HG02973 (cell line): ENCODE measurements around the gene APOL3.
A peak's percentile ranks its signal among the peaks of the same experiment; 100 is the strongest.
"Not testable (repeated sequence)": the region's sequence is repeated elsewhere in the genome, so short reads cannot be mapped to it uniquely, and the experiment has no call there.

Experiments used
- ATAC-seq: cut with Tn5 transposase; IDR thresholded peaks from one replicate; pipeline ENCODE4 v1.9.1; 2021; ENCODE audit warnings: moderate library complexity; ENCODE audit not compliant: unreplicated experiment

APOL3 gene

DNA sequence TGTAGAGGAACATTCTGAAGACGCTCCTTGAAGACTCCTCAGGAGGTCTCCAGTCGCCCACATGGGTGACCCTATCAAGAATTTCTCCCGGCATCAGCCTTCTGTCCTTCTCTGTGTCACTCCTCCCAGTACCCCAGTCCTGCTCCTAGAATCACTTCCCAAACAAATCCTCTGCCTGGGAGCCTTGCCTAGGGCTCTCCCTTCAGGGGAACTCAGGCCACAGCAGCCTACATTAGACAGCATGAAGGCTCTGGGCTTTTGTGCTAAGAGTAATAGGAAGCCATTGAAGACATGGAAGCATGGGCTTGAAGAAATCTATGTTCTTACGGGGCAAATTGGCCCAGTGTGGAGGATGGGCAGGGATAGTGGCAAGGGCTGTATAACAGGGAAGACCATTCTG, 21.8 kb downstream of the APOL3 start:
- ATAC-seq, result not testable (repeated sequence)

DNA sequence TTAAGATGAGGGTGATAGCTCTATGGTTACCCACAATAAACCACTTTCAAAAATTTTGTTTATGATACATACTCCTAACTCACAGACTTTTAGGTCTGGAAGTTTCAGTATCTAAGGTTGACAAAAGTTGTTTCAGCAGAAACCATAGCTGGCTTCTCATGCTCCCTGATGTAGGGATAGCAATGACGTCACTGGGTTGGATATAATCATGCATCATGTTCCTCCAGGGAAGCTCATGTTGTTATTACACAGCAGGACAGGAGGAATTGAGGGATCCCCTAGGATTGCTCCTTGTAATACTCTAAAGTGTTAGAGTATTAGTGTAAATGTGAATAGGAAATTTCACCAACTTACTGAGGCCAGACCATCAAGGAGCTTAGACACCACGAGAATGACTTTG, 23.6 kb downstream of the APOL3 start:
- no peak for ATAC-seq

DNA sequence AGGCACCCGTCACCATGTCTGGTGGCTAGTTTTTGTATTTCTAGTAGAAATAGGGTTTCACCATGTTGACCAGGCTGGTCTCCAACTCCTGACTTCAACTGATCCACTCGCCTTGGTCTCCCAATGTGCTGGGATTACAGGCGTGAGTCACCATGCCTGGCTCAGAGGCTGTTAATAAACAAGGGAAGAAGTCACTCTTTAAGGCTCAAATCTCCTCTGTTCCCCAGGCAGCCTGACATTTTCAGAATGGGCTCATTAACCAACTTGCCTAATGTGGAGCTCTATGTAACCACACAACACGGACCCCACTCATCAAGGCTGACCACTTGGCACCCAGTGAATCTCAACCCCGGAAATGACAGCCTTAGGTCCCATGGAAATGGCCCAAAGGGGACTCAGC, 24.1 kb downstream of the APOL3 start:
- ATAC-seq, result no peak

DNA sequence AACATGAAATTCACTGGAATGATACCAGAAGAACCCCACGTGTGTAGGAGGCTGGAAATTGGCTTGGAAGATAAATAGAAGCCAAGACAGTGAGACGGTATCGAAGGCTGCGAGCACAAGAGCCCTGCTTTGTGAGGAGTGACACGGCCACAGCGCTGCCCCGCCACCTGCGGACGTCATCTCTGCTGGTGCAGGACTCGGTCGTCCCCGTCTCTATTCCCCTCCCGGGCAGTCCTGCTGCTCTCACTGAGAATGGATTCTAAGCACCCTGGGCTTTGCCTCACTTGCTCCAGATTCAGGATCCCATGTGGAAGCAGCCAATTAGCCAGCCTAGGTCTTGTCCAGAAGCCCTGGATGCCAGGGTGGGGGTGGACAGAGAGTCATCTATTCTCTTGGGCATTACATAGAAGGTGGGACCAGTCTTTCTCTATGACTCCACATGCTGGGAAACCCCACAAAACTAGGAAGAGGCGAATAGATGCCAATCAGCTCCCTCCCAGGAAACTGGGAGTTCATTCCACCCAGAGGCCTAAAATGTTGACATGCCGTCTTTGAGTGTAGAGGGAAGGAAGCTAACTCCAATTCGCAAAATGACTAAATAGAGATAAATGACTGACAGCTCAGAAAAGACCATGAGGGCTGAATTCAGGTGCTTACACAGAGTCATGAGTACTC, 25.1 kb downstream of the APOL3 start:
- ATAC-seq, result no peak

DNA sequence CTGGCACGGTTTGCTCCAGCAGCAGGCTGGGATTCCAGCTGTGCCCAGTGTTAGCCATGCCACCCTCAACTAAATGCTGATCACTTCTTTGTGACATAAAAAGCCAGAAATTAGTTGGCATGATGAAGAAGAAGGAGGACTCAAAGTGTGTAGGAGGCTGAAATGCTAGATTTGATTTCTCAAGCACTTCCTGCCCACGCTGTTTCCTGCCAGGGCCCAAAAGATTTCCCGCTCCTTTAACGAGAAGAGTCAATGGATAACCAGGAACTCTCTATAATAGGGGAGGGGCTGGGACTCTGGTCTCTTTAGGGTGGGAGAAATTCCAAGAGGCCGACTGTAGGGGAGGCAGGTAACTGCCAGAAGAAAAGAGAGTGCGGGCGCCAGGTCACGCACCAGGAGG, 26.4 kb downstream of the APOL3 start:
- ATAC-seq, result no peak

DNA sequence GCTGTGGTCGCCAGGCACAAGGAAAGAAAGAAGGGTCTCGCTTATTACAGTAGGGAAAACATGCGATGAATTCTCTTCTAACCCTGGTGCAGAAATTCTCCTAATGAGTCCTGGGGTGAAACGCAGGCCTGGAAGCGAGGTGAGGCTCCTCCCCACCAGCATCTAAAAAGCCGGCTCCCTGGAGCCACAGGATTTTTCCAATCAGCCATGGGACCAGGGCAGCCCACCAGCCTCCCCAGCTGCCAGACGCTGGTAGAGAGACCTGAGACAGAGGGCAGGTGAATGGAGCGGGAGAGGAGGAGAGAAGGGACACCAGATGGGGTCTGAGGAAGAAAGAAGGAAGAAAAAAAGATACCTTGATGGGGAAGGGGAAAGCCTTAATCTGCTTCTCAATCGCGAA, 28.6 kb downstream of the APOL3 start:
- ATAC-seq, result no peak

DNA sequence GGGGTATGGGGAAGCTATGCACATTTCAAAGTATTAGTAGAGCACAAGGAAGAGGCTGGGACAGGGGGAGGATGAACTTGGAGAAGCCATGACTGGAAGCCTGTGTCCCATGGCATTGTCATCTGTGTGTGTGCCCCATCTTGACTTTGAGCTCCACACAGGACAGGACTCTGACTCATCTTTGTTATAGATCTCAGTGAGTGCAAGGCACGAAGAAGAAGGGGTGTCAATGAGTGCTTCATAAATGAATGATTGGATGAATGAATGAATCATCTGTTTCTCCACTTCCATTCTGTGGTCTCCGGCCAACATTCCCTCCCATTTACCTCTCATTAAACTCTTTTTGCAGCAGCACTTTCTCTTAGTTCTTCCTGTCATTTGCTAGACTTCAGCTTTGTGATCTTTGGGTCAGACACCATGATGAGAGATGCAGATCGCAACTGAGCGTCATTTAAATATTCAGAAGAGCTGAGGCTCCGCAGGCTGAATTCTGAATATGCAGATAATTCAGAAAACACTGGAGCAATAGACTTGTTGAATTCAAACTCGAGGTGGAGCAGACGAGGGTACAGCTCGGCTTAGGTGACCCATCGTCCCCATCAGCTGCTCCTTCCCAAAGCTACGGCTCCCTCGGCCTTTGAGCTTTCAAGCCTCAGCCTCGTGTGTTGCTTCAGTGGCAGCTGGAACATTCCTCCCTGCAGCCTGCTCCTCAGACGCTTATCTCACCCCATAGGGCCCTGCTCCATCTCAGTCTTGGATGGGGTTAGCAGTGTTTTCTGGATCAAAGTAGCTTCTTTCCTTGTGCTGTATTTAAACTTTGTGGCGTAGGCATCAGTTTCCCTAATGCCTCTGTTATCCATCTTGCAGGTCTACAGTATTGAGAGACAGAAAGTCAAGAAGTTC, 30.8 kb downstream of the APOL3 start:
- no peak for ATAC-seq

DNA sequence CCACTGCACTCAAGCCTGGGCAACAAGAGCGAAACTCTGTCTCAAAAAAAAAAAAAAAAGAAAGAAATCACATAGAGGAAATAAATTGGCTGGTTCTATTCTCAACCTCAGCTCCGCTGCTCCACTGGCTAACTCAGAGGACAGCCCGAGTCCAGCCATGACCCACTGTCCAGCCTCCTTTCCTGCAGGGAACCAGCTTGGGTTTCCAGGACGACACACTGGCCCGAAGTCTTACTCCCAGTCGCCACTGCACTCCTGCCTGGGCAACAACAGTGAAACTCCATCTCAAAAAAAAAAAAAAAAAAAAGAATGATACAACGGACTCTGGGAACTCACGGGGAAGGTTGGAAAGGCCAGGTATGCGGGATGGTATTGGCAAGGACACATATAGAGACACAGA, 31.5 kb downstream of the APOL3 start:
- ATAC-seq, result no peak

DNA sequence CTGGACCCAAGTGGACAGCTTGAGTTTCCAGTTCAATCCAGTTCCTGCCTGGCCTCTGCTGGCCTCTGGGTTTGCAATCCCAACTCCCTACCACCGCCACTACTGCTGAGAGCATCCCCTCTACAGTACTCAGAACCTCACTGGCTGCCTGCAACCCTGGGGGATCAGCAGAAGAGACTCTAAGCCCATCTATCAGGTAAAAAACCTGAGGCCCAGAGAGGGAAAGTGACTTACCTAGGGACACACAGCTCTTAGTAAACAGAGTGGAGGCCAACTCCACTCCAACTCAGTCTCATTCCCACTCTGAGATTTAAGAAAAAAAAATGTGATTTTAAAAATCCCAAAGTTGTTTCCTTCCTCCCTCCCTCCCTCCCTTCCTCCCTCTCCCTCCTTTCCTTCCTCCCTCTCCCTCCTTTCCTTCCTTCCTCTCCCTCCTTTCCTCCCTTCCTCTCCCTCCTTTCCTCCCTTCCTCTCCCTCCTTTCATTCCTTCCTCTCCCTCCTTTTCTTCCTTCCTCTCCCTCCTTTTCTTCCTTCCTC, 34.5 kb downstream of the APOL3 start:
- ATAC-seq, result no peak

DNA sequence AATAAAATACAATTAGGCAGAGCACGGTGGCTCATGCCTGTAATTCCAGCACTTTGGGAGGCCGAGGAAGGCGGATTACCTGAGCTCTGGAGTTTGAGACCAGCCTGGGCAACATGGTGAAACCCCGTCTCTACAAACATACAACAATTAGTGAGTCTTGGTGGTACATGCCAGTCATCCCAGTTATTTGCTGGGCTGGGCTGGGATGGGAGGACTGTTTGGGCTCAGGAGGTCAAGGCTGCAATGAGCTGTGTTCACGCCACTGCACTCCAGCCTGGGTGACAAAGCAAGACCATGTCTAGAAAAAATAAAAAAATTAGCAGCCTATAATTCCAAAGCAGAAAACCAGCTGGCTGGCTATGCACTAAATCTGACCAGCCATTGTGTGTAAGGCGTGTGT, 35.1 kb downstream of the APOL3 start:
- ATAC-seq, result no peak

DNA sequence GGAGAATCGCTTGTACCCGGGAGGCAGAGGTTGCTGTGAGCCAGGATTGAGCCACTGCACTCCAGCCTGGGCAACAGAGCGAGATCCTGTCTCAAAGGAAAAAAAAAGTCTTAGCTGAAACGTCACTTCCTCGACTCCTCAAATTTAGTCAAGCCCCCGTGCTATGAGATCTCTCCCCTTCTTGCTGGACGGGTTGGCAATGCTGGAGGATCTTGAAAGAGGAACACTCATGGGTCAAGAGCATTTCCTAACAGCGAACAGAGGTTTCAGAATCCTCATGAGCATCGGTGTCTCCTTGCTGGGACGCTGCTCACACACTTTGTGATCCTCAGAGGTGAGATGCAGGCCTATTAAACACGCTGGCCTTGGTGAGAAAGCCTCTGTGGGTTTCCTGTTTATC, 35.9 kb downstream of the APOL3 start:
- no peak for ATAC-seq

DNA sequence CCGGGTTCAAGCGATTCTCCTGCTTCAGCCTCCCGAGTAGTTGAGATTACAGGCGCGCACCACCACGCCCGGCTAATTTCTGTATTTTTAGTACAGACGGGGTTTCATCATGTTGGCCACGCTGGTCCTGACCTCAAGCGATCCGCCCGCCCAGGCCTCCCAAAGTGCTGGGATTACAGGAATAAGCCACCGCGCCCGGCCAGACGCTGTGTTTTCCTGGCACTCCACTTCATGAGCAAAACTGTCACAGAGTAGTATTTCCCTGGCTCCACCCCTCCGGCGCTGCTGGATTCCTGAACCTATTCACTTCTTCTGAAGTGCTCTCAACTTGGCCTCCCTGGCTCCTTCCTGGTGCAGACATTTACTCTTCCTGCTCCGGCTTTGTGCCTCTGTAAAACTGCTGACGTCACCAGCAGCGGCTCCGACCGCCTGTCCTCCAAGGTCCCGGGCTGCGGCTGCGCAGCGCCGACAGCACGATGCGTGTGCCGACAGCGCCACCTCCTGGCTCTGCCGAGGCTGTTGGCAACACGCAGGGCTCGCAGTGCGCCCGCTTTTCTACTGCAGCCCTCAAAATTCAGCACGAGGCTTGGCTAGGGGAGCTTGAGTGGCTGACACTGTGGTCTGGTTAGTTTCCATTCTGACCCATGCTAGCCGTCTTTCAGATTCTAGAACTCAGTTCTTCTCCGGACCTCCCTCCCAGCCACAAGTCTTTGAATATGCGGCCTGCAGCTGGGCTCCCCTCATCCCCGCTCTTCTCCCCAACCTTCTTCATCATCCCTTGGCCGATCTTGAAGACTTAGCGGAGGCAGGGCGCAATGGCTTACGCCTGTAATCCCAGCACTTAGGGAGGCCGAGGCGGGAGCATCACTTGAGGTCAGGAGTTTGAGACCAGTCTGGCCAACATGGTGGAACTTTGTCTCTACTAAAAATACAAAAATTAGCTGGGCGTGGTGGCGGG, 36.6 kb downstream of the APOL3 start:
- peak; percentile 84 for ATAC-seq

DNA sequence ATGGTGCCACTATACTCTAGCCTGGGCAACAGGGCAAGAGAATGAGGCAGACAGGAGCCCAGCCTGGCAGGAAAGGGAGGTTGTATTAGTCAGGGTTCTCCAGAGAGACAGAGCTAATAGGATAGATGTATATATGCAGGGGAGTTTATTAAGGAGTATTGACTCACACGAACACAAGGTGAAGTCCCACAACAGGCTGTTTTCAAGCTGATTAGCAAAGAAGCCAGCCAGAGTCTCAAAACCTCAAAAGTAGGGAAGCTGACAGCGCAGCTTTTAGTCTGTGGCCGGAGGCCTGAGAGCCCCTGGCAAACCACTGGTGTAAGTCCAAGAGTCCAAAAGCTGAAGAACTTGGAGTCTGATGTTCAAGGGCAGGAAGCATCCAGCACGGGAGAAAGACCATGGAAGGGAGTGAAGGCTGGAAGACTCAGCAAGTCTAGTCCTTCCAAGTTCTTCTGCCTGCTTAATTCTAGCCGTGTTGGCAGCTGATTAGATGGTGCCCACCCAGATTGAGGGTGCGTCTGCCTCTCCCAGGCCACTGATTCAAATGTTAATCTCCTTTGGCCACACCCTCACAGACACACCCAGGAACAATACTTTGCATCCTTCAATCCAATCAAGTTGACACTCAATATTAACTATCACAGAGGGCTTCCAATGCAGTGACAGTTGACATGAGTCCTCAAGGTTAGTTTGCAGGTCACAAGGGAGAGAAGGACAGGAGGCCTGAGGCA, 39.8 kb downstream of the APOL3 start:
- ATAC-seq, result not testable (repeated sequence)

DNA sequence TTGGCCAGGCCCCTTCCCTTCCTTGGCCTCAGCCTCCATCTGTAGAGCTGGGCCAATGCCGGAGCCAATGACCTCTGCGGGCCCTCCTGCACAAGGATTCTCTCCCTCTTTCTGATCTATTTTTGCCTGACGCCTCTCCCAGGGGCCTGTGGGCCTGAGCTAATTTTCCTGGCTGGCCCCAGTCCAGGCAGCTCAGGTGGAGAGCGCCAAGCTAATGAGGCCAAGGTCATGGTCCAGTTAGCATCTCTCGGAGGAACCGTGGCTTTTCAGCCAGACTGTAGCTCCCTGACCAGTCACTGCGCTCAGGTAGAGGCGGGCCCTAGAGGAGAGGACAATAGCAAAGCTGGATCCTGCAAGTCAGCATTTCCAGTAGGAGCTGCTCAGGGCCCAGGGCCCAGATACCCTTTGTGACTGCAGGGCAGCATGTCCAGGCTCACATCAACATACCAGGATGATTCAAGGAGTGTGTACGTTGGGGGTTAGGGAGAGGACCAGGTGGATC, 43.5 kb downstream of the APOL3 start:
- no peak for ATAC-seq

DNA sequence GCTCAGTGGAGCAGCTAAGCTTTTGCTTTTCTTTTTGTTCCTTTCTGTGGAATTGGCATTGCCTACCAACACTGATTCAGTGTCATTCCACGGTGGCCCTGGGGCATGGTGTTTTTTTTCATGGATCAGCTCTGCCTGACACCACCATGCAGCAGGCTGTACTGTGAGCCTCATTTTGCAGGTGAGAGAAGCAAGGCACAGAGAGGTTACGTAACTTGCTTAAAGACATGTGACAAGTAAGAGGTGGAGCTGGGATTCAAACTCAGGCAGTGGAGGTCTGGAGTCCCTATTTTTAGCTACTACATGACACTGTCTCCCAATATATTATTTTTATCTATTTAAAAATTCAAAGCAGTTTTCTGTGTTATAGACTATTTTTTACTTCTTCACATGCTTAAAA, 44.4 kb downstream of the APOL3 start:
- no peak for ATAC-seq

DNA sequence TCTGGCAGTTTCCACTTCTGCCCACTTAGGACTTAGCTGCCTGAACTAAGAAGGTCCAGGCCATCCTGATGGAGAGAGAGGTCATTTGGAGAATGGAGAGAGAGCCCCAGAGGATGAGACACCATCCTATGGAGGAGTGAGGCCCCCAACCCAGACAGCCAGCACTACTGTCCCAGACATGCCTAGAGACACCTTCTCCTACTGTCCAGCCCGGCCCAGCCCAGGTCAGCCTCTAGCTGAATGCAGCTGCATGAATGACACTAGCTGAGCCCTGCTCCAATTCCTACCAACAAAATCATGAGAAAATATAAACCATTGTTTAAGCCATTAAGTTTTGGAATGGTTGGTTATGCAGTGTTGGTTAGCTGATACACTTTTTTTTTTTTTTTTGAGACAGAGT, 47.4 kb downstream of the APOL3 start:
- no peak for ATAC-seq

DNA sequence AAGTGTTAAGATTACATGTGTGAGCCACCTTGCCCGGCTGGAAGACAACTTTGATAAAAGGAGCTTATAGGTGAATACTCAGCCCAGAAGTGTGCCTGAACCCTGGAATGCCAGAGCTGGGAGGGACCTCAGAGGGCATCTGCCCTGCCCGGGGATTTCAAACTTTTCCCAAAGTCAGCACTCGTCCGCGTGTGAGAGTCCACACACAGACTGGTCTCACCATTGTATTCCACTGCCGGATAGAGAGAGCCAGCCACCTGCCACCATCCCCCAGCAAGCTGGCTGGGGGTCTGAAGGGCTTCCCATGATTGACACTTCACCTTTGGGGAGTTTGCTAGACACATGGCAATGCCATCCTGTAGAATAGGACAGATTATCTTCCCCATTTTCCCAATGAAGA, 49.2 kb downstream of the APOL3 start:
- ATAC-seq, result no peak

DNA sequence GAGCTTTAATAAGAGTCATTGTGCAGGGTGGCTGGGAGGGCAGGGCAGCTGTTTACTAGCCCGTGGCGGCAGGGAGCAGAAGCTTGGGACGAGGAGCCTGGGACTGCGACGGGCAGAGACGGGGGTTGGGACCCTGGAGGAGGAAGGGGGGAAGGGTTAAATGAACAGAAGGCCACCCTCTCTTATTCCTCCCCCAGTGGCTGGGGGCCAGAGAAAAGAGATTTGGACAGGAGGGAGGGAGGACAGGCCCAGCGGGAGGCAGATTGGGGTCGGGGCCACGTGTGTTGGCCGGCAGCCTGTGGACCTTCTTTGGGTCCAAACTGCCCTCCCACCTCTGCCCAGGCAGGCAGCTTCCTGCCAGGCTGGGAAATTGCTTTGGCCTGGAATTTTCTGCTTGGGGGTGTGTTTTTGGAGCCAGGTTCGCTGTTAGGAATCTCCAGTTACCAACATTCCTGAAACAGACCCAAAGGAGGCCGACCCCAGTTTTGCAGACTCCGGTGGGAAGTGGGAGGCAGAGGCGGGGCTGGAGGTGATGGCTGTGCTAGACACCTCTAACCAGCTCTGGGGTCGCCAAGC, 50.2 kb downstream of the APOL3 start:
- ATAC-seq, result no peak

DNA sequence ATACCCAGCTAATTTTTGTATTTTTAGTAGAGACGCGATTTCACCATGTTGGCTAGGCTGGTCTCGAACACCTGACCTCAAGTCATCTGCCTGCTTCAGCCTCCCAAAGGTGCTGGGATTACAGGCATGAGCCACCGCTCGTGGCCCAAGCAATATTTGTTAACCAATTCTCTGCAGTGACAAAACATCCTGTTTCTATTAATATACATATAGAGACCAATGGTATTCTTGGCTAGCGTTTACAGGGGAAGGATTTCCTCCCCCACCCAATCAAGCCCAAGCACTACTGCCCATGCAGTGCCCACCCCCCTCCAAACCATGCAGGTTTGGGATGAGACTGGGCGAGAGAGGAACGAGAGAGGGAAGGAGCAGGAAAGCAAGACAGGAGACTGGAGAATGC, 53.1 kb downstream of the APOL3 start:
- no peak for ATAC-seq

DNA sequence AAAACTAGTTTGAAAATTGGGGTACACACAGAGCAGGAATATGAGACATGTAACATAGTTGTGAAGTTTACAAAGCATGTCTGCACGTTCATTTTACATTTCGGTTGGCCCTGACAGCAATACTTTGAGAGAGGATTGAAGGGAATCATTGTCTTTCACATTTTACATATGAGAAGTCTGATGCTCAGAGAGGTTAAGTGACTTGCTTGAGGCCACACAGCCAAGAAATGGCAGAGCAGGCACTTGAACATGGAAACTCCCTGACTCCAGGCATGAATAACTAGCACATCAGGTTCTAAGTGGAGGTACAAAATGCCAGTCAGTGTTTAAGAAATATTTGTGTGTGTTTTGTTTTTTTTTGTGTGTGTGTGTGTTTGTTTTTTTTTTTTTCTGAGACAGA, 53.6 kb downstream of the APOL3 start:
- ATAC-seq, result no peak
